ENCODE results near the gene SURF2.

Gene SURF2

DNA sequence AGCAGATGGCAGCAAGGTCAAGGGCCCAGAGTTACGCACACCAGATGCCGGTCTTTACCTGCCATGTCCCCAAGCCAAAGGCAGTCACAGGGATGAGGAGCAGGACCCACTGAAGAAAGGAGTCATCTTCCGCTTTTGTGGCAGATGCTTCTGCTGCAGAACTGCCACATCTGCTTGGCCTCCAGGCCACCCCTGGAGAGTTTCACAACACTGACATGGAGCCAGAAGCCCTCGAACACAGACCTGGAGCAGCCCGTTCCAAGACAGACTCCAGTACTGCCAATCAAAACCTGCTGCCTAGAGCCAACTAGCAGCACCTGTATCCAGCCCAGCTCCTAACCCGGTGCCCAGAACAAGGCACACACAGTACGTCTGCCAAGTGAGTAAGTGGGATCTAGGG is 1.6 kb upstream of the SURF2 start:
- DNase-seq (ENCODE audit: low spot score): no peak

DNA sequence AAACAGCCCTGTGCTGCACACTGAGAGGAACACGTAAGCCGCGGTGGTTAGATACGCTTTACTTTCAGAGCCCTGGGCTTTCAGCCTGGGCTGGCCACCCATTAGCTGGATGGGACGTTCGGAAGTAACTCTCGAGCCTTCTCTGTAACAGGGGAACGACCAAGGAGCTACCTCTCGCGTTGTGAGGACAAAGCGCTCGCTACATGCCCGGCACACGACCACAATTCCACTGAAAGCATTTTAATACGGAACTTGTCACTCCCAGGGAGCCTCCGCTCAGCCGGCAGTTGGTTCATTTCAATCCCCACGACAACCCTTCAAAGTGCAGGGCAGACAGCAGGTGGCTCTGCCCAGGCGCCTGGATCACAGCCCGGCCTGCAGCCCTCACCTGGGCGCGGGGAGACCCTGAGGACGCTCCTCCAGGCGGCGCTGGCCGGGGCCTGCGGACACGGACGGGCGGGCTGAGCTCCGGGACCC is 431 bp upstream of the SURF2 start:
- DNase-seq (ENCODE audit: low spot score): no peak

- DNase-seq (ENCODE audit: low spot score): no peak
Measured at GRCh38 chr9:133357656-133358055, 1.3 kb downstream of the SURF2 start.

DNA sequence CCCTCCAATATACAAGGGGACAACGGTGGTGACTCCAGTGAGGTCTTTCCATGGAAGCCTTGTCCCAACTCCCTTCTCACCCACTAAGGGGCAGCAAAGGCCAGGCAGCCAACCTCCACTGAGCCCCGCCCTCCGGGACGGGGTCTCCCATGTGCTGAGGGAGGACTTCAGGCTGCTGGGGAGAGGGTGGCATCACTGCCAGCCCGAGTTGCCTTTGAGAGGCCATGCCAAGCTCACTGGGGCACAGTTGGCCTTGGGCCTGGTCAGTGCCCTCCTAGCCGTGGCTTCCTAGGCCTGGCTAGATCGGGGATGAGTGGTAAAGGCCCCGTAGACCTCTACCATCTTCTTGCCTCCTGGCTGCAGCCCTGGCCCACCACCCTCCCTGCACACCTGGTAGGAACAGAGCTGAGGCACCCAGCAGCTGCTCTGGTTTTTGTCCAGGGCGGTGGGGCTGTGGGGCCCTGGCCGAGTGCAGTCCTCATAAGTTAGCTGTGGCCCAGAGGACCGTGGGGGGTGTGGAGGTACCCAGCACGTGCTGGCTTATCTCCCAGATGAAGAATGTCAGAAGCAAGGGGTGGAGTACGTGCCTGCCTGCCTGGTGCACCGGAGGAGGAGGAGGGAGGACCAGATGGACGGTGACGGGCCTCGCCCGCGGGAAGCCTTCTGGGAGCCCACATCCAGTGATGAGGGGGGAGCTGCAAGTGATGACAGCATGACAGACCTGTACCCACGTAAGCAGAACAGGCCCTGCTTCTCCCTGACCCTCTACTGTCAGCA is 3.2 kb downstream of the SURF2 start:
- DNase-seq (ENCODE audit: low spot score): no peak

DNA sequence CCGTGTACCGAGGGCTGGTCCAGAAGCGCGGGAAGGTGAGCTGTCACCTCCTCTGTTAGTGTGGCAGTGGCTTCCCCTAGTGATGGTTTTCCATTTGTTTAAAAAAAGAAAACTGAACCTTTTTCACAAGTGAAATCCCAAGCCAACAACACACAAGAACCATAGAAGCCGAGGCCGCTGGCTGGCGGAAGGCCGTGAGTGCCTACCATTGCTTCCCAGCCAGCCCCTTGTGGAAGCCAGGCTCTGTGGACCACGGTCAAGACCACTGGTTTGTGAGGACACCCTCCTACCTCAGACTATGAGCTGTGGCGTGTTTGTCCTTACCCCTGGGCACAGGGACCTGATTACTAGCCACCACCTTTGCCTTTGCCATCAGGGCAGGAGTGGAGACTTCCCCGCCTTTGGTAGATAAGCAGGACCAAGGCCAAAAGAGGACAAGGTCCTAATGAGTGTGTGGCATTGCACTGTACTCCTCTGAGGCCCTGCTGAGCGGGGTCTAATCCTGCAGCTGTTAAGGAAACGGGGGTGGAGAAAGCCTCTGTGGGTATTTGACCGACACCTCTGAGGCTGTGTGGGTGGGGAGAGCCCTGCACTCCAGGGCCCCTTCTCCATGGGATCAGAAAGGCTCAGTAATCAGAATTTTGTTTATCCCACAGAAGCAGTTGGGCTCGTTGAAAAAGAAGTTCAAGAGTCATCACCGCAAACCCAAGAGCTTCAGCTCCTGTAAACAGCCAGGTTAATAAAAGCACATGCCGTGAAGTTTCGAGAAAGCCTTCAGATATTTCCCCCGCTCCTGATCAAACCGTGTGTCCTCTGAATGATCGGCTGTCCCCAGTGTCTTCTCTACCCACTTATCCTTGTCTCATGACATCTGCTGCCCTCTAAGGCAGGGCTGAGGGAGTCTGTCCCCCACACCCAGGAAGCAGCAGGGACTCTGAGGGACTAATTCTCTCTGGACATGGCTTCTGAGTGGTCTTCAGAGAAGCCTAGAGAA is 4.3 kb downstream of the SURF2 start:
- DNase-seq (ENCODE audit: low spot score): no peak

DNA sequence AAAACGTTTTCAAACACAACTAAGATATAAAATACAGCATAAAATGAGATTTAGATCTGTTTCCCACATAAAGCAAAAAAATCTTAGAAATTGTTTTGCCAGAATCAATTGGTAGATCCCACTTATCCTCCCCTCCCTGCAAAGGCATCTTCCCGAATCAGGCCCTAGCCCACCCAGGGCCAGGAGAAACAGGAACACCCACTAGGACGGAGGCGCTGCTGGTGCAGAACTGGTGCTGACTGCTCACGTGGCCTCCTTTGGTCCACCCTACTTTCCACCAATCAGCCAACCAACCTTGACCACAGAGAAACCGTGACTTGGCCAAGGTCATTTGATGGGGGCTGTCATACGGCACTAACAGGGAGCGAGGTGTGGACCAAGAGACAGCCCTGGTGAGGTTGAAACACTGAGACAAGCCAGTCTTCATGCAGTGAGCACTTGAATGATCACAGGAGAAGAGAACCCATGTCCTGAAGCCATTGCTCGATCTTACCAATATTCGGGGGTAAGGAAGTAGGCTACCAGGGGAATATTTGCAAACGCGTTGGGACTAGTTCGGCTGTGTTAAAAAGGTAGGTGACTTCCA is 5.2 kb downstream of the SURF2 start:
- DNase-seq (ENCODE audit: low spot score): no peak

DNA sequence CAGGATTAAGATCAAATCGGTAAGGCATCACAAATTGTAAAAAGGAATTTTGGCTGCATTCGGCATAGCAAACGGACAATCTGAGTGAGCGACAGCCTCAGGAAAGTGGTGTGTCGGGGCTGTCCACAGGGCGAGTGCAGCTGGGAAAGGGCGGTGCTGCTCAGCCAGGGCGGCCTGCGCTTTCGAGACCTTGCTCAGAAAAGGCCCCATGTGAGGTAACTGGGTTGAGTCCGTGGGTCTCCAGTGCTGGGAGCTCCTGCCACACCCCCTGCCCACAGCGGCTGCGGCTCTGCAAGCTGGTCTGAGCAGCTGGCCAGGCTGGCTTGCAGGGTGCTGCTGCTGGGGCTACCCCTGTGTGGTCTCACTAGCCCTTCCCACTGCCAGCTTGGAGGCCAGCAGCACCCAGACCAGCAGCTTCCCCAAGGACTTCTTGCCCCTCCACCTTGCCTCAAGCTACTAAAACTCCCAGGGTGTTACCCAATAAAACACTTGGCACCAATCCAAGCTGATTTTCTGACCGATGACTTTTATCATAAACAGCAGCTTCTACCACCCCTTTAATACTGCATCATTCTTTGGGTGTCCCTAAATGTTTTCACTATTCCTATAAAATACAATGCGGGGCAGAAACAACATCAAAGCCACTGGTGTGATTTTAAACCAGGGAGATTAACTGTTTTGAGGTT is 6.2 kb downstream of the SURF2 start:
- no peak for DNase-seq (ENCODE audit: low spot score)

DNA sequence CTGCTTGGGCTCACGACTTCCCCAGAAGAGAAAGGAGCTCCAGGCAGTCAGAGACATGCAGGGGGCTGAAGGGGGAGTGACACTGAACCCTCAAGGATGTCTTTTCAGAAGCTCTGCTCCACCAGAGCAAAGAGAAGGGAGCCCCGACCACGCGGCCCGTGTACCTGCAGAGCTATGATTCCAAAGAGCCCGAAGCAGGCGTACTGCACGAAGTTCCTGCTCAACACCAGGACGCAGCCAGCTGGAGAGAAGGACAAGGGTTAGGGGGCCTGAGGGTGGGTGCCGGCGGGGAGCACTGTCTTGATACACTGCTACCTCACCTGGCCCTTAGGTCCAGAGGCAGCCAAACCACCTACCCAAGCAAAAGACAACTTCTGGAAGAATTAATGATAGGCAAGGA is 10.1 kb downstream of the SURF2 start:
- no peak for DNase-seq (ENCODE audit: low spot score)

DNA sequence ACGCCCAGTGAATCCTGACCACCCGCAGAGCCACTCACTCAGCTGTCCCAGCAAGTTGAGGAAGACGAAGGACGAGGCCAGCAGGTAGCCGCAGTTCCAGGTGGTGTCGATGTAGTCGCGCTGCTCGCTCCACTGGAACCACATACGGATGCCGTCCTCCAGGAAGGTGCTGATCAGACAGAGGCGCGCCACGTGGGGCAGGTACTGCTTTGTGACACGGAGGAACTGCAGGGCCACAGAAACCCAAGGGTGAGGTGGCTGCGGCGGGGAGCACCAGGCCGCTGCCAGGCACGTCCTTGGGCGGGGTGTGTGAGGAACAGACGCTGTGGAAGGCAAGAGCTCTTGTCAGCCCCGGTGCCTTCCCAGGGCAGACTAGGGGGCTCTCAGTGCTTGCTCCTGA is 10.9 kb downstream of the SURF2 start:
- DNase-seq (ENCODE audit: low spot score): no peak

GRCh38 chr9:133367778-133368177 is 11.4 kb downstream of the SURF2 start:
- no peak for DNase-seq (ENCODE audit: low spot score)

DNA sequence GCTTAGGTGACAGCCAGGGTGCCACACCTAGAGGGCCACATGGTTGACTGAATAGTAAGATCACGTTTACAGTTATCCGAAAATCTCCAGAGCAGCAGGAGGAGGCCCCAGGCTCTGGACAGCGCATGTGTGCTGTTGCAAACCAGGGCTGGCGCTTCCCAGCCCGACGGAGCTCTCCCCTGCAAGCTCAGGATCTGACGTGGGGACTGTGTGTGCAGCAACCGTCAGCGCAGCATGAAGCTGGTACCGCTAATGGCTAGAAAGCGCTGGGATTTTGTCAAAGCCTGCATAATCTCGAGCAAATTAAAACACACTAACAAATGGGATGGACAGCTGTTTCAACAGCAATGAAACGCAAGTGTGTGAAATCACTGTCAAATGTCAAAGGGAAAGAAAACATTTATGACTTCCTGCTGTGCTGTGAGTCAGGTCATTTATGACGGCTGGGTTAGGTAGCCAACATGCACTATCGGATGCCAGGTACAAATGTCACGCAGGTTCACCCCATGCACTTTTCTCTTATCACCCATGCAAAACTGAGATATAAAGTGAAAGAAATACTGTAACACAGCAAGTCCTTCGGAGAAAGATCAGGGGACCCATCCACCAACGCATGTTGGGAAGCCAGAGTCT is 12.0 kb downstream of the SURF2 start:
- DNase-seq (ENCODE audit: low spot score): peak; percentile 56

GRCh38 chr9:133369422-133369821 is 13.1 kb downstream of the SURF2 start:
- DNase-seq (ENCODE audit: low spot score): no peak

DNA sequence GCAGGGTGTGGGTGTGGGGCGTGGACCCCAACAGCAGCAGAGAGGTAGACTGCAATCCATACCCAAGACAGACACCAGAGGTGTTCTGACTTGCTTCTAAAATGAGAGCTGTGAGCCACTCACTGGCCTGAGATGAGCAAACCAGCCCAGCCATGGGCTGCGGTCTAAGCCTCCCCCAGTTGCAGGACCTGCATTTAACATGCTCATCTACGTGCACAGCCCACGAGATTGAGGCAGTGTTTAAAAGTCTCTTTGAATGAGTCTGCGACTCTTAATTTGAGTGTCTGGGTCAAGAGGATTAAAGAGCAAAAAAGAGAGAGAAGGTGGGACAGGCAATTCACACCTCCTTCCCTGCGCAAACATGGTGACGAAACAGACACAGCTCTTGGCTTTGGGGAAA is 13.6 kb downstream of the SURF2 start:
- no peak for DNase-seq (ENCODE audit: low spot score)

DNA sequence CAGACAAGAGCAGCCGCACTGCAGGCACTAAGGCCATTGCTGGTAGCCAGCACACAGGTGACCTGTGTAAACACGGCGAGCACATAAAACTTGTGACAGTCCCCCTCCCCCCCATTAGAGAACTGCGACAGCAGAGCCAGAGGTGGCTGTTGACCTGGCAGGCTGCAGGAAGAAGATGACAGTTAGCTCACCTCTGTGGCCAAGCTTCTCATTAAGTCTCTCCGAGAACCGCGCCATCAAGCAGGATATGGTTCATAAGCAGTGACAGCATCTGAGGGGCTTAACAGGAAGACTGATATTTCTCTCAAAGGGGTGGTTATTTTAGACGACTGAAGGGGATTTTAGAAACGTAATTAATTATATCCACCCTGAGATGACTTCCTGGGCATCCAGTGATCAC is 14.3 kb downstream of the SURF2 start:
- DNase-seq (ENCODE audit: low spot score): no peak

GRCh38 chr9:133371261-133371711 is 14.9 kb downstream of the SURF2 start:
- peak; percentile 19 for DNase-seq (ENCODE audit: low spot score)

- DNase-seq (ENCODE audit: low spot score): peak; percentile 1
Measured at GRCh38 chr9:133372144-133372543, 15.8 kb downstream of the SURF2 start.

DNA sequence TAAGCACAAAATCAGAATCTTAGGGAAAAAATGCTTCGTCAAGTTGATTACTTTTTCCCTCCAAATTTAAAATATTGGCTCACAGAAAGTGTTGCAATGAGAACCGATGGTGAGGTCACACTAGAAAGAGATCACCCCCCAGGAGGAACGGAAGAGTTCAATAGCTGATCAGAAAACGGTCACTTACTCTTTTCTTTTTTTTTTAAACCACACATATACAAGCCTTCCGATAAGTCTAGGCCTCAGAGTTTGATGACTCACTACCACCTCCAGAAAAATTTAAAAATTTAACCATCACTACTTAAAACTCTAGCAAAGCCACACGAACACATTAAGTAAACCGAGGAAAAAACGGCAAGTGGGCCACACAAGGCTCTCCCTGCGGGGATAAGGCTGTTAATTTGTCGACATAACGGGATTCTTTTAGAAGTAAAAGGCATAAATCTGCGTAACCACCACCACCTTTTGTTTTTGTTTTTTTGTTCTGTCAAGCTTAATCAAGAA is 18.3 kb downstream of the SURF2 start:
- DNase-seq (ENCODE audit: low spot score): peak; percentile 66

- peak; percentile 48 for DNase-seq (ENCODE audit: low spot score)
Measured at GRCh38 chr9:133375116-133375723, 18.9 kb downstream of the SURF2 start.

- peak; percentile 97 for DNase-seq (ENCODE audit: low spot score)
Measured at GRCh38 chr9:133375724-133376654, 19.6 kb downstream of the SURF2 start, which contains the start of the genes STKLD1 and SURF4. Gene STKLD1 (plus strand): TSS chr9:133376366. CDS start chr9:133376474, 108 bp downstream. Gene SURF4 (minus strand): TSS chr9:133376060. CDS start chr9:133375969, 91 bp downstream.
